HG03558 (cell line): ENCODE measurements around the gene ETDC.

Experiments
- ATAC-seq: cut with Tn5 transposase; IDR thresholded peaks from one replicate; pipeline ENCODE4 v1.9.1; 2021; ENCODE audit warnings: moderate number of reproducible peaks; ENCODE audit not compliant: unreplicated experiment; ENCODE audit errors: extremely low read depth

Gene ETDC

DNA sequence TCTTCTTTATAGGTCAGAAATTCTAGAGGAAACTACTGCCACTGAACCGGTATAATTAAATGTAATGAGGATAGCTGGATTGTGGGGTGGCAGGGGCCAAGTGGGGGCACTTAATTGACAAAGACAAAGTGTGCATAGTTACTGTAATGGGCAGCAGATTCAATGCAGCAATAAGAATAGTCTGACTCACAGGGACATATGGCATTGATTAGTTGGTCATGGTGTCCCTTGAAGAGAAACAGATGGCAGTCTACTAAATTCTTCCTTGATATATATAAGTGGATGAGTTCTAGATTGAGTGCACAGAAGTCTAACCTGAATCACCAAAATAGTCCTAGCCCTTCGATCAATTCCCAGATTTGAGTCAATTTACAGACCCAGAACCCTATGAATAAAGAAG is 31.6 kb downstream of the ETDC start:
- ATAC-seq, result no peak

DNA sequence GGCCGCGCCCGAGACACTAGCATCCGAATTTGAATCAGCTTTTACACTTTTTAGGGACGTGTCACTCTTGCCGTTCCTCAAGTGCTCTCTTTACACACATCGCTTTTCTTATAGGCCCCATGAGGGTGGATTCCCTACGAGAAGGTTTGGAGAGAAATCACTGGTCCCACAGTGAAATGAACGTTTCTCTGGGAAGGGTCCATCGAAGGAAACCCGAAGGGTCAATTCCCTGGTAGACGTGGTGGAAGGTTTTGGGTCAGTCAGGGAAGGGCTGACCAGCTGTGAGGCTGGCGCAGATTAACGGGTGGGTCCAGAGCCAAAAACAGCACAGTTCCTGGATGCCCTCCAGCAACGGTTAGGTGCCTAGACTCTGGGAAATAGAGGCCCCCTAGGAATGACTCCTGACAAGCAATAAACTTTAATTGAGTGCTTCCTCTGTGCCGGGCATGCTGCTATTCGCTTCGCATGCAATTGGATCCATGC is 35.9 kb downstream of the ETDC start:
- ATAC-seq, result no peak

DNA sequence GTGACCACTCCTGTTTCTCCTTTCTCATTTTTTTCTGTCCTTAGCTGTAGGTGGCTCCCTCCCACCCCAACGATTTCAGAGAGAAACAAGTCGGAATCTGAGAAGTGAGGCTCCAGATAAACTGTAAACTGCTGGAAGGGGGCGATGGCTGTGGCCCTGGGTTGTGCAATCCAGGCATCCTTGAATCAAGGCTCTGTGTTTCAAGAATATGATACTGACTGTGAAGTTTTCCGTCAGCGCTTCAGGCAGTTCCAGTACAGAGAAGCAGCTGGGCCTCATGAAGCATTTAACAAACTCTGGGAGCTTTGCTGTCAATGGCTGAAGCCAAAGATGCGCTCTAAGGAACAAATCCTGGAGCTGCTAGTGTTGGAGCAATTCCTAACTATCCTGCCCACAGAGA is 37.7 kb downstream of the ETDC start:
- ATAC-seq, result no peak

DNA sequence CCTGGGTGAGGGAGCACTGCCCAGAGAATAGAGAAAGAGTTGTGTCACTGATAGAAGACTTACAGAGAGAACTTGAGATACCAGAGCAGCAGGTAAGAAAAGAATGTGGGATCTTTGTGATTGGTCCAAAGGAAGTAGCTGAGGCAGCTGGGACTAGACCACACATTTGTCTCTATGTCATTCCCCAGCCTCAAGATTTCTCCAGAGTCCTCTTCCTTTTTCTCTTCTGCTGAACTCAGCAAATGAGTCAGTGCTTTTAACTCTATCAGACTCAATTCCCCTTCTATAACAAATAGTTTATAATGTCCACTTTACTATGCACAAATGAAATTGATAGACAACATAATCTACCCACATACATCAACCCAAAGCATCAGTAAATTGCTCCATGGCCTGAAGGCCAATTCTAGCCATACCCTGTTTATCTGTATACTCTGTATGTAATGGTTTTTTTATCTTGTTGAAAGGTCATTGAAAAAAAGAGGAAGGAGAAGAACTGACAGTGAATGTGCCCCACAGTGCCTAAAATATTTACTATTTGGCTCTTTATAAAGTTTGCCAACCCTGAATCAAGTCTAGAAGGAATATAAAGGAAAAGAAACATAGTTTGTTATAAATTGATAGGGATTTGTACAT is 38.2 kb downstream of the ETDC start:
- no peak for ATAC-seq

DNA sequence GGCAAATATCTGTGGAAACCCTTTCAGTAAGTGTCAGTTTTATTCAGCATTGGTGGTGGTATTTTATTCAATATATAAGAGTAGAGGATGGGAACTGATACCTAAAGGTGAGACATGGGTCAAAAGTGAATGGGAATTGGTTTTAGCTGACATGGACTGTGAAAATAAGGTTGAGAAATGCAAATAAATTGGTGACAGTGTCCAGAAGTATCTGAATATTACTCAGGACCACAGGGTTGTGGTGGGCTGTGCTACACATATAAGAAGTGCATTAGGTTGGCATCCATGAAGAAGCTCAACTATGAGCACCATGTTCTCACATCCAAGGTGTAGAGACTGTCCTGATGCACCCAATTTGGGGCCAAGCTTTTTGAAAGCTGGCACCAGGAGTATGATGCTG is 45.0 kb downstream of the ETDC start:
- no peak for ATAC-seq
